Measurements from ENCODE around the gene ATP5PD.

DNA sequence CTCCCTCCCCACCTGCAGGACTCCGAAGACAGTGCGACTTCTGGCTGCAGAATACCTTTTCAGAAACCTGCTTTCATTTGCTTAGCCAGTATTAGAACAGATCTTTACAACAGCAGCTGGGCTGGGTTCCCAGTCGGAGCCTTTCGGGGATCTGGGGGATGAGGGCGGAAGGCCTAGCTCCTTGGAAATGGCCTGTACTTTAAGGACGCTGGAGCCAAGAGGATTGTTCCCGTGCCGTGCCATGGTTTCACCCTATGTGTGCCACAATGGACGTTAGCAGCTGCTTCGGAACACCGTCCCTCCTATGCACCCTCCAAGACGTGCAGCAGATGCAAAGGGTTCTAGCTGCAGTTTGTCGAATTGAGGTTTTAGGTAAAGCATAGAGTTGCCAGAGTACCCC, 16.4 kb upstream of the ATP5PD start:
- no peak for TF ChIP-seq CTCF (IDR thresholded peaks at IDR 0.05; ENCODE audit: insufficient read depth, low read depth, low read length)
- no peak for TF ChIP-seq EZH2 (IDR thresholded peaks at IDR 0.05; ENCODE audit: insufficient read depth, low read length)

Data from astrocyte (in vitro differentiated cells and primary cell).